Measurements from ENCODE around the gene LRTM2. TPM values are rescaled to one million over a fixed set of nuclear protein-coding genes. Genes with fewer than 3 reads are reported as not detected.

LRTM2 gene
- total RNA-seq, result not detected

DNA sequence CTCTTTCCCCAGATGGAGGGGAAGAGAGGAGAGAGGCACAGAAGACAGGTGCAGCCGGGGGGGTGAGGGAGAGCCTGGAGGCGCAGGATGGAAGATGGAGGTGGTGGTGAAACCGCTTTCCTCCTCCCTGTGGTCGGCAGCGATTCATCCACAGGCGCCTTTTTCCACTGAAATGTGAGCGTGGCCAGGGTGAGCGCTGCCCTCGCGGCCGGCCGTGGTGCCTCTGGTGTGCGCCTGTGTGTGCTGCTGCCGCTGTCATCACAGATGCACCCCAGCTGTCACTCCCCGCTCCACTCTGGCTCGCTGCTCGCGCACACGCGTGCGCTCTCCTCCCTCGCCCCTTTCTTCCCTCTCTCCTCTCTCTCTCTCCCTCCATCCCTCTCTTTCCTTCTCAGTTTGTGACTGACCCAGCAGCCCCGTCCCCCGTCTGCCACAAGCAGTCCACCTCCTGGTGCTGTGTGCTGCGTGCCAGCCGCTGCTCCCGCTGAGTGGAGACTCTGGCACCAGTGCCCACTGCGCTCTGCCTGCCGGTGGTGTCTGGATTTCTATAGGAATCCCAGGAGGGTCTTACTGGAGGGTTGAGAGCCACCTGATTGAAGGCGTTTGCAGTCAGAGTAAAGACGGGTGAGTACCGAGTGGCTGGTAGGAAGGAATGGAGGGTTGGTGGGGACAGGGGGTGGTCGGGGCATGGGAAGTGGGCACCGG lies at the start of gene LRTM2:
TSS of gene LRTM2 (plus strand) at position 375 of the 705 bp plus-strand sequence. CDS start 7,584 bp downstream, outside the sequence.
- H3K27me3 ChIP-seq, result peaks cover 0 to 86% (median 6%) of the 10 kb centered on the region in 4 donors
- DNase-seq, result no peak

DNA sequence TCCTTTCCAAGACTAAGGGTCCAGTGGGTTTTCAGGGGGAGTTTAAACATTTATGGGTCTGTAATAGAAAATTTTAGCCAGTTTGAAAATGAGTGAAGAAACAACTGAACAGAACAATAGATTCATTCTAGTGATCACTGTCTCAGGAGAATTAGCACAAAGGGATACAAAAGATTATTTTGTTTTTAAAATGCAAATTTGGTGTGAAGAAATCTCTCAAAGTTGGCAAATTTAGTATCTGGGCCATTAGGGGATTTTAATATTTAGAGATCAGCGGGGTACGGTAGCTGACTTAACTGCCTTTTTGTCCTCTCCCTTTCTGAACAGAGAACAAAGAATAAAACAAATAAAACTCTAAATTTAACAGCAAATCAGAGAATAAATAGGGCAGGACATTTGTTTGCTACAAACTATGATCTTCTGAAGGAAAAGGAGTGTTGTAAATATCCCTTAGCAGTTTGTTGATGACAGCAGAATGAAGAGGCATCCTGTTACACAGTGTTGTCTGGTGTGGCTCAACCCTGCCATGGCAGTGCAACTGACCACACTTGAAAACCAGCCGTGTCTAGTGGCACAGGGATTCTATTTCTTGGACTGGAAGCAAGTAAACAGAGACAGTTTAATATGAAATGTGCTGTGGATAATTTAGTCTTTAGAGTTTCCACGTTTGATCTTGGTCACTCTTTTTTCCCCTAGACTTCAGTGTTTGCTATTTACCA lies 46.3 kb upstream of the LRTM2 start:
- DNase-seq, result no peak
- no peak overlapping the region for H3K4me3 ChIP-seq
- no peaks in the 10 kb centered on the region for H3K9me3 ChIP-seq
- no peaks in the 10 kb centered on the region for H3K27me3 ChIP-seq
- TF ChIP-seq, protein P1, sequence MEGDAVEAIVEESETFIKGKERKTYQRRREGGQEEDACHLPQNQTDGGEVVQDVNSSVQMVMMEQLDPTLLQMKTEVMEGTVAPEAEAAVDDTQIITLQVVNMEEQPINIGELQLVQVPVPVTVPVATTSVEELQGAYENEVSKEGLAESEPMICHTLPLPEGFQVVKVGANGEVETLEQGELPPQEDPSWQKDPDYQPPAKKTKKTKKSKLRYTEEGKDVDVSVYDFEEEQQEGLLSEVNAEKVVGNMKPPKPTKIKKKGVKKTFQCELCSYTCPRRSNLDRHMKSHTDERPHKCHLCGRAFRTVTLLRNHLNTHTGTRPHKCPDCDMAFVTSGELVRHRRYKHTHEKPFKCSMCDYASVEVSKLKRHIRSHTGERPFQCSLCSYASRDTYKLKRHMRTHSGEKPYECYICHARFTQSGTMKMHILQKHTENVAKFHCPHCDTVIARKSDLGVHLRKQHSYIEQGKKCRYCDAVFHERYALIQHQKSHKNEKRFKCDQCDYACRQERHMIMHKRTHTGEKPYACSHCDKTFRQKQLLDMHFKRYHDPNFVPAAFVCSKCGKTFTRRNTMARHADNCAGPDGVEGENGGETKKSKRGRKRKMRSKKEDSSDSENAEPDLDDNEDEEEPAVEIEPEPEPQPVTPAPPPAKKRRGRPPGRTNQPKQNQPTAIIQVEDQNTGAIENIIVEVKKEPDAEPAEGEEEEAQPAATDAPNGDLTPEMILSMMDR (IDR thresholded peaks at IDR 0.05), result no peak
- no peak for TF ChIP-seq POLR2A (IDR thresholded peaks at IDR 0.05)
- 76 to 87% methylated on average over 4 of the region's 4 CpGs for WGBS, 2 donors
- no peak overlapping the region for H3K27ac ChIP-seq
- H3K4me1 ChIP-seq, result peaks cover 4 to 20% (median 10%) of the 10 kb centered on the region in 3 donors
- intact Hi-C loops (cut with DNase I), result no loop called here
- H3K36me3 ChIP-seq, result peaks cover 0 to 68% (median 0%) of the 10 kb centered on the region in 3 donors

More for the DNA sequence above, at the start of gene LRTM2:
- TF ChIP-seq POLR2A (IDR thresholded peaks at IDR 0.05), result no peak
- TF ChIP-seq, protein P1 (IDR thresholded peaks at IDR 0.05), result no peak
- H3K27ac ChIP-seq, result no peak within 1 kb of the TSS
- intact Hi-C loops (cut with DNase I), result no loop called here
- 17 to 18% methylated on average over 17 to 30 of the region's 34 CpGs for WGBS, 2 donors
- no peaks in the 10 kb centered on the region for H3K36me3 ChIP-seq
- no peak within 1 kb of the TSS for H3K4me3 ChIP-seq
- H3K9me3 ChIP-seq, result no peaks in the 10 kb centered on the region
- peaks cover 0 to 5% (median 0%) of the 10 kb centered on the region in 3 donors for H3K4me1 ChIP-seq

DNA sequence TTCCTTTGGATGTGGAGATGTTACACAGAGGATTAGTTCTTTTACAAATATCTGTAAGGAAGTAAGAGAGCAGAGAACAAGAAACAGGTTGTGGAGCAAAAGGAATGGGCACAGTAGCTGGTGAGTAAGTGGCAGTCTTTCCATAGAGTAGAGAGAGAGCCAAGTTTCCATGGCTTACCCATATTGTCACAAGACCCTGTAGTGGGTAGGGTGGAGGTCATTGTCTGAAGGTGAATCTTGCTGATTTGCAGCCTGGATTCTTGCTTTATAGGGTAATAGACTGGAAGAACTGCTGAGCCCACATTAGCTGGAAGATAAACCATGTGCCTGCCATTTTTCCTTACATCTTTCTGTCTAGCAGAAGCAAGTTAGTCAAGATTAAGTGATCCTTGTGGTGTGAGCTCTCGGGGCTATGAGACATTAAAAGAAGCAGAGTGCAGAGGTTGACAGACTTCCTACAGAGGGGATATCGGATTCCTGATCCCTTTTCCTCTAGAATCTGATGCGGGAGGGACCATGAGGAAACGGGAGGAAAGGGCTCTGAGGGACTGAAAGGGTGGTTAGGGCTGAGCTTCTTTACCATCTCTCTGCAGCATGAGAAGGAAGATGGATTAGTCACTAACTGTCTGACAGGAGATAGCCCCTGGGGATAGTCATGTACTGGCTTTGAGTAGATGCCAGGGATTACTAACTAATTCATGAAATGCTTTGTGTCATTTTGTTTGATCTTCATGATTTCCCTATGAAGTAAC lies 44.0 kb upstream of the LRTM2 start:
- Histone ChIP-seq H3K4me1 (peaks cover 10 to 30% (median 12%) of the 10 kb centered on the region in 3 donors), H3K27me3 (no peaks in the 10 kb centered on the region), H3K27ac (no peak overlapping the region), H3K9me3 (no peaks in the 10 kb centered on the region), H3K36me3 (peaks cover 0 to 71% (median 0%) of the 10 kb centered on the region in 3 donors), H3K4me3 (no peak overlapping the region)
- 23 to 43% methylated on average over 3 to 4 of the region's 4 CpGs for WGBS, 2 donors
- TF ChIP-seq, protein P1 (IDR thresholded peaks at IDR 0.05), result no peak
- no peak for TF ChIP-seq POLR2A (IDR thresholded peaks at IDR 0.05)
- intact Hi-C loops (cut with DNase I), result no loop called here
- no peak for DNase-seq

DNA sequence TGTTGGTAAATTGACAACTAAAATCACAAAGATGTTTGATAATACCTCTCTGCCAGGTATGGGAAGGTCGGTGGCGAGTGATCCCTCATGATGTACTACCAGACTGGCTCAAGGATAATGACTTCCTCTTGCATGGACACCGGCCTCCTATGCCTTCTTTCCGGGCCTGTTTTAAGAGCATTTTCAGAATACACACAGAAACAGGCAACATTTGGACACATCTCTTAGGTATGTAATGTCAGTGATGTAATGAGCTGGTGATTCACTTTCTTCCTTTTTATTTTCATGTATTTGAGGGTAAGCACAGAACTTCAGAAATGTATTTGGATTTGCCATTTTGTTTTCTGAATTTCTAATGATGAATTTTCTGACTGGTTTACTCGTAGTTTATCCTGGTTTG lies 42.6 kb upstream of the LRTM2 start:
- no peak overlapping the region for H3K4me3 ChIP-seq
- H3K36me3 ChIP-seq, result peaks cover 0 to 77% (median 0%) of the 10 kb centered on the region in 3 donors
- intact Hi-C loops (cut with DNase I), result no loop called here
- H3K27ac ChIP-seq, result no peak overlapping the region
- H3K4me1 ChIP-seq, result peaks cover 10 to 30% (median 12%) of the 10 kb centered on the region in 3 donors
- H3K27me3 ChIP-seq, result no peaks in the 10 kb centered on the region
- no peak for TF ChIP-seq POLR2A (IDR thresholded peaks at IDR 0.05)
- TF ChIP-seq, protein P1 (IDR thresholded peaks at IDR 0.05), result no peak
- DNase-seq, result no peak
- 71 to 83% methylated on average over 5 of the region's 5 CpGs for WGBS, 2 donors
- H3K9me3 ChIP-seq, result no peaks in the 10 kb centered on the region
